DMS 273 (cell line): Measurements from ENCODE around the gene NUP62.
"Not testable (repeated sequence)": the region's sequence is repeated elsewhere in the genome, so short reads cannot be mapped to it uniquely, and the experiment has no call there.

Source experiments
- DNase-seq: peaks from one replicate; lab custom pipeline; 2025; ENCODE audit not compliant: unreplicated experiment; lab: John Stamatoyannopoulos, UW

NUP62 gene

DNA sequence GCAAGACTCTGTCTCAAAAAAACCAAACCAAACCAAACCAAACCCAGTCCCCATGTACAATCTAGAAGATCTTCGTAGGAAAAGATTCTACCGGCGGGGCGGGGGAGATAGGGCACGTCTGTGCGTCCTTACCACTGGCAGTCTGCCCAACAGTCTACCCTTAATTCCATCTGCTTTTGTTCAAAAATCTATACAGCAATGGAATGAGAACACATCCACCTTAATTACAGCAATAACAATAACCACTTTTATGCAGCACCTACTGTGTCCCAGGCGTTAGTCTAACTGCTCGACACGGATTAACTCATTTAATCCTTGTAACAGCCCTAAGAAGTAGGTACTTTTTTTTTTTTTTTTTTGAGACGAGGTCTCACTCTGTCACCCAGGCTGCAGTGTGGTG lies 2.8 kb downstream of the NUP62 start:
- no peak for DNase-seq

GRCh38 chr19:49925486-49925885 lies 3.8 kb downstream of the NUP62 start:
- DNase-seq: no peak

- DNase-seq: not testable (repeated sequence)
These were observed 4.5 kb downstream of the NUP62 start for GRCh38 chr19:49924881-49925210.

GRCh38 chr19:49924004-49924880 lies 5.1 kb downstream of the NUP62 start:
- peak; percentile 47 for DNase-seq

DNA sequence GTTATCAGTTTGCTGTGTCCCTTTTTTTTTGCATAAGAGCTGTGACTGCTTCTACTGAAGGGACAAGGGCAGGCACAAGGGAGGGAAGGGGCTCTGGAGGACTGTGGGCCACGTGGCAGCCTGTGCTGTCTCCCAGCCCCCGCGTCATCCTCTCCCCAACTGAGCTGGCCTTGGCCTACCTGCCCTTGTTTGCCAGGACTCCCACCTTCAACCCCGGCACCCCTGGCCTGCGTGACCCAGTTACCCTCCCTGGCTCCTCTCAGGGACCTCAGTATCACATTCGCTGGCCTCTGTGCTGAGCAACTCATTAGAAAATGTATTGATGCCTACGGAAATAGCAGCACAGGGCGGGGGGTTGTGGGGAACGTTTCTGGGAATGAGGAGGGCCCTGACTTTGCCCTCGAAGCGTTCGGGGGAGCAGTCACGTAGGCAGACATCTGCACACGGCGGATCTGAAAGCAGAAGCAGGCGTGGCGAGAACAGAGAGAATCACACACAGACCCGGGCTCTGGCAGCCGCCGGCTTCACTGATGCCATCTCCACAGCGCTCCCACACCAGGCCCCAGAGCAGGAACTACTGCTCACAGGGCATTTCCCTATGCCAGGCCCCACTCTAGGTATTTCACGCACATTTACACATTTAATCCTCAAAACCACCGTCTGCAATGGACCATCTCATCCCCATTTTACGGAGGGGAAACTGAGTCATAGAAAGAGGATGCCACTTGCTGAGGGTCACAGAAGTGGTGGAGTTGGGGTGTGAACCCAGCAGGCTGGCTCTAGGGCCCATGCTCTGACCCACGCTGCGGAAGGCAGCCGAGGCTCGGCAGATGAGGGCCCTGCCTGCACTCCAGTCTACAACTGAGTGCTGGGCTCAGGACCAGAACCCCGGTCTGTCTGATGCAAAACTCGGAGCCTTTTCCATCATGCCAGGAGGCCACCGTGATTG lies 6.0 kb downstream of the NUP62 start:
- DNase-seq: no peak

DNA sequence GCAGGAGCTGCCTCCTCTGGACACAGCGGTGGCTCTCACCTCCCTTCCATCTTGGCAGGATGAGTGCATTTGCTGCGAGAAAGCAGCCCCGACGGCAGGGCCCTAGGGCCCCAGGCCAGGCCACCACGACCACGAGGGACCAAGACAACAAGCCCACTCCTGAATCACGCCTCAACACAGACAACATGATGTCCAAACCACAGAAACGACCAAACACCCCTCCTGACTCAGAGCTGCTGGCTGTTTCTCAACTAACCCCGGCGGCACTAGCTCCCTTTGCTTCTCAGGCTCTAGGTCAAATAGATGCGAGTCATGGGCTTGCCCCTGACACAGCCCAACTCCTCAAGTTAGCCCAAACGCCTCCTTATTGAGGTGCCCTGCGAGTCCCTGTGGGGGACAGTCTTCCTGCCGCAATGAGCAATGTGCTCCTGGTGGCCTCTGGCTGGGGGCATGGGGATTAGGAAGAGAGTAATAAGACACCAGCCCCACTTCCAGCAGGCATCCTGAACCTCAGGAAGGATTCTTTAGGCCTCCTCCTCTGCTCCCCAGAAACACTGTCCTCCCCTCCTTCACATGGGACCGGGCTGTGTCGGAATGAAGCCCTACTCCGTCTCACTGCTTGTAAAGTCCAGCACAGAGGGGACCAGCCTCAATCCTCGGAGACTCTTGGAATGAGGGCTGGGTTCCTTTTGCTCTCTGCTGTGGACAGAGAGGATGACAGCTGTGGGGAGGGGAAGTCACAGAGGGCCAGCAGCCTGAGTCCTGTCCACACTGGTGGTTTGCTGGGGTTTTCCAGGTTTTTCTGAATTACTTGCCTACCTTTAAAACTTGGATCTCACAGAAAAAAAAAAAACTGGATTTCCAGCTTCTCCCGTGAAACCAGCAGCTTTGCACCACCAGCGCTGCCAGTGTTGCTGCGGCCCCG lies 7.2 kb downstream of the NUP62 start:
- DNase-seq: no peak

DNA sequence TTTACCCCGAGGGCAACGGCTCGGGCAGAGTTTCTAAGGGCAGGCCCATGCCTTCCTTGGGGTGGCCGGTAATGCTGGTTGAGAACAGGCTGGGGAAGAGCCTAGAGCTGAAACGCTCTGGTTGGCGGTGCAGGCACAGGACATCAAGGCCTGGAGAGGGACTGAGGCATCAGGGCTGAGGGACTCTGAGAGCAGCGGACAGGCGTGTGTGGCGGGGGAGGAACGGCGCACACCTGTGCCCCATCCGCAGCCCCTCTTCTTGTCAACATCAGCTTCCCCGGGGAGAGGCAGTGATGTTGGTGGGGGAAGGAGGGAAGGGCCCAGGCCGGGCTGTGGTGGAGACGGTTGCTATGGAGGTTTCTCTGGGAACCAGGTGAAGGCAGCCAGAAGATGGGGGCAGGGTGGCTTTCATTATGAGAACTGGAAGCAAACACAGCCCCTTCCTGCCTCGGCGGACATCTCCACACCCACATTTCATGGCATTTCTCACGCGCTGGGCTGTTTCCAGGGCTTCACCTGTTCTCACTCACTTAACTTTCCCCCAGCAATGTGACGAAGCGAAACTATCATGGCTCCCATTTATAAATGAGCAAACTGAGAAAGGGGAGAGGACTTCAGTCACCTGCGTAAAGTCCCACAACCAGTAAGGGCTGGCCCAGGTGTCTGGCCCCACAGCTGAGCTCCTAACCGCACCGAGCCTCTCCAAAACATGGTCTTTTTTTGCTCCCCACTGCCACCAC lies 8.5 kb downstream of the NUP62 start:
- DNase-seq: no peak

DNA sequence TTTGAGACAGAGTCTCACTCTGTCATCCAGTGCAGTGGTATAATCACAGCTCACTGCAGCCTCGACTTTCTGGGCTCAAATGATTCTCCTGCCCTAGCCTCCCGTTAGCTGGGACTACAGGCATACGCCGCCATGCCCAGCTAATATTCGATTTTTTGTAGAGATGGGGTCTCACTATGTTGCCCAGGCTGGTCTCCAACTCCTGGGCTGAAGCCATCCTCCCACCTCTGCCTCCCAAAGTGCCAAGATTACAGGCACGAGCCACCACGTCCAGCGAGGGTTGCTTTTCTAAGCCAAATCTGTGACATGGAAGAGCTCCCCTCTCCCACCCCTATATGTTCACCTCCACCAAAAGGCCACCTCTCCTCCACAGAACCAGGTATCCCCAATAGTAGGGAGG lies 11.2 kb downstream of the NUP62 start:
- no peak for DNase-seq

DNA sequence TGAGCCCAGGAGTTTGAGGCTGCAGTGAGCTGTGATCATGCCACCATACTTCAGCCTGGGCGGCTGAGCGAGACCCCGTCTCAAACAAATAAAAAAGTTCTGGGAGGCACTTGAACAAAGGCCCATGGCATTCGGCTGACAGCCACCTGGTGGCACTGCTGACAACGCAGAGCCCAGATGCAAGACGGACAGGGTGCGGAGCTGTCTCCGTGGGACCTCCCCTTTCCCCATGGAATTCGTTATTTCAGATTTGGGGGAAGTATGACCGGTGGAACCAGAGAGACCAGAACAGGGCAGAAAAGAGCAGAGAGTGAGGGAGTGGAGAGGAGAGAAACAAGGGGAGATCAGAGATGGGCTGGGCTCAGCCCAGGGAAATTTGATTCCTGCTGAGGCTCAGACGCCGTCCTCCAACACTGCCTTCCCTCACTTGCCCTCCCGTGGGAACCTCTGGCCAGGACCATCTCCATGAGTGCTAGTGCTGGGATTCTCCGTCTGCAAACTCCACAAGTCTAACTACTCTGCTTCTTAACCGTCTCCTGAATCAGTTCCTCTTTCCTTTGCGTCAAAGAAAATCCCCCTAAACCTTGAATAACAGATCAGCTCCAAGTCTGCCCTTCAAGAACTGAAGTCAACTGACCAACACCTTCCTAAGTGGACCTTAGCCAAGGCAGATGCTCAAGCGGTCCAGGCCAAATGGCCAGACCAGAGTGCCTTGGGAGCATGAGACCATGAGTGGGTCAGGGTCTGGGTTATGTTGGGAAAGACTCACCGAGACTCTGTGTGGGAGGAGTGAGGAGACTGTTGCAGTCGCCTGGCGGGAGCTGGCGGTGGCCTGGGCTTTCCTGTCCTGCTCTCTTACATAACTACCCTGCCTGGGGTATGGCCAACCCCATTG lies 12.2 kb downstream of the NUP62 start:
- DNase-seq: peak; percentile 28

DNA sequence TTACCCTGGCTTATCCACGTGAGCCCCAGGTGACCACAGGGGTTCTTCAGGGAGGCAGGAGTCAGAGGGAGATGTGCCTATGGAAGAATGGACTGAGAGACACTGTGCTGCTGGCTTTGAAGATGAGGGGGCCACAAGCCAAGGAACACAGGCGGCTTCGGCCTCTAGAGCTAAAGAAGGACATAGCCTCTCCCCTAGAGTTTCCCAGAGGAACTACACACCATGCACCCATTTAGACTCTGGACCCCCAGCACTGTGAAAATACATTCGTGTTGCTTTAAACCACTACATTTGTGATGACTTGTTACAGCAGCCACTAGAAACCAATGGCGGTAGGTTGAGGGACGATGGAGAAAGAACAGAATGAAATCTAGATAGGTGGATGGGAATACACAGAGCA lies 14.0 kb downstream of the NUP62 start:
- DNase-seq: no peak

DNA sequence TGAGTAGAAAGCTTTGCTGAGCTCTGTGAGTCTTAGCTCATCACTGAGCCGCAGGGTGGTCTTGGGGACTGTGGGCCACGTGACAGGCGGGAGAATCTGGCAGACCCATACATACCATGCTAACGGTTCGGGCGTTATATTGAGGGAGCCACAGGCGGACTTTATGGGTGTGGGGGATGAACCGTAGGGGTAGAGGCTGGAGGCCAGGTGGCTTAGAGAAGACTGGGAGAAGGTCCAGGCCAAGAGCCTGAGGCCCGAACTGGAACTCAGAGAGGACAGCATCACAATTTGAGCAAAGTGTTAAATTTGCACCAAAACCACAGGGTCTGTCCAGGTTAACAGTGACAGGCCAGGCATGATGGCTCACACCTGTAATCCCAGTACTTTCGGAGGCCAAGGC lies 15.6 kb downstream of the NUP62 start:
- DNase-seq: no peak

- DNase-seq: no peak
These were observed 16.2 kb downstream of the NUP62 start for GRCh38 chr19:49912965-49913685.

DNA sequence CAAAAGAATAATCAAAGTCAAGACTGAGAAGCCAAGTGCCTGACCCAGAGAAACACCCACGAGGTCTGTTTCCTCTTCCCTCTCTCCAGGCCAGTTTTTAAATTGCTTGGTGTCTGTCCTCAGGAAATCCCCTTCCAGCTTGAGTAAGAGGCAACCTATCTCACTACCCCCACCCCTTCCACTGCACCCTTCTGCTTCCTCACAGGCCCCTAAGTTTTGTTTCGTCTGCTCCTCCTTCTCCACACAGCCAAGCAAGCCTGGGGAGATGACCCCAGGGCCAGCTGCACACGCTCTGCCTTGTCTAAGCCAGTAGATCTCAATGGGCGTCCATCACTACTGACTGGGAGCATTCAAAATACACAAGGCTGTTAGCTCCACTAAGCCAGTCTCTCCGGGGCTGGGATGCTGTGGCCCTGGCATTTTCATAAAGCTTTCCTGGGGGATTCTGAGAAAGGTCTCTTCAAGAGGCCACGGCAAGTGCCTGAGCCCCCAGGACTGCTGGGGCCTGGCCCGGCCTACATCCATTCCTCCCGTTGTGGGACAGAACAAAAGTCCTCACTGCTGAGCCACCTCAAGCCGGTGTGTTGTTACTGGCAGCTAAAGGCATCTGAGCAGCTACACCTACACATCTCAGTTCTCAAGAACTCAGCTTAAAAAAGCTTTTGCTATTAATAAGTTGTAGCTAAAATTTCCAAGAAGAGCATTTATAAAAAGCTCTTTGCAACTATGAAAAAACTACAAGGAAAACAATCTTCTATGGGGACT lies 17.7 kb downstream of the NUP62 start:
- no peak for DNase-seq

- DNase-seq: no peak
These were observed 19.1 kb downstream of the NUP62 start for GRCh38 chr19:49910179-49910578.

GRCh38 chr19:49908480-49909420 lies 20.6 kb downstream of the NUP62 start:
- no peak for DNase-seq

DNA sequence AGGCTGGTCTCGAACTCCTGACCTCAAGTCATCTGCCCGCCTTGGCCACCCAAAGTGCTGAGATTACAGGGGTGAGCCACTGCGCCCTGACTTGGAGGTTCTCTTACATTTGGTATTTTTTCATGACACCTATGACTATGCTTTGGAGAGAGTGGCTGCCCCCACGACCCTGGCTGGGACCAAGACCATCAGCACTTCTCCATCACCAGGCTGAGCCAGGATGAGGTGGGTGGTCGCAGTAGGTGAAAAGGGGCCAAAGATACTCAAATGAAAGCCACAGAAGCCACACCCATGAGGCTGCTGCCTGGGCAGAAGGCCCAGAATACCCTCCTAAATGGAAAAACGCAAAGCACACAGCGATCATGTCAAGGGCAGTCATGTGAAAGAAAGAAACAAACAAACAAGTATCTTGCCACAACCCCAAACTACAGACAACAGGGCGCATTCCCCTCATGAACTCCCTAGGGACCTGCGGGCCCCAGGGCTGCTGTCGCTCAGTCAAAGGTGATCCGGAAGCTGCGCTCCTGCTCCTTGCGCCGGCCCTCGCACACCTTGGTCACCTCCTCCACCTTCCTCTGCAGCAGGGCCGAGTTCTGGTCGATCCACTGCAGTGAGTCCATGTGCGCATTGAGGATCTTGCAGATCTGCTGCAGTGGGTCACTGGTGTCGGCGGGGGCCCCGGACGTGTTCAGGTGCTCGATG lies 21.4 kb downstream of the NUP62 start:
- DNase-seq: no peak
